ENCODE measurements around the gene KBTBD3.

DNA sequence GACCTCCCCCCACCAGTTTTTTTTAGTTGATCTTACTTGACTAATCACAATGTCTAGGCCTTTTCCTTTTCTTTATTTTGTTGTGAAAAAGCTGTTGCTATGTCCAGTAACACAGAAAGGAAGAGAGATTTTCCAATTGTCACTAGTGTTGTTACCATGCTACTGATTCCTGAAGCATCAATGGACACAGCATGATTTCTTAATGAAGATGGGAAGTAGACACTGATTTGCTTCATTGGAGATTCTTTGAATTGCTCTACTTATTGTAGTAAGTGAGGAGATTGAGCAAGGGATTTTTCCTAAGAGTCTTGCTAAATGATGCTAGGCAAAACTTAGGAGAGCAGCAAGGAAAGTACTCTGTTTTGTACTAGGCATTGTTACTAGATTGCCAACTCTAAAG lies 4.9 kb upstream of the KBTBD3 start:
- TF ChIP-seq, protein P1, sequence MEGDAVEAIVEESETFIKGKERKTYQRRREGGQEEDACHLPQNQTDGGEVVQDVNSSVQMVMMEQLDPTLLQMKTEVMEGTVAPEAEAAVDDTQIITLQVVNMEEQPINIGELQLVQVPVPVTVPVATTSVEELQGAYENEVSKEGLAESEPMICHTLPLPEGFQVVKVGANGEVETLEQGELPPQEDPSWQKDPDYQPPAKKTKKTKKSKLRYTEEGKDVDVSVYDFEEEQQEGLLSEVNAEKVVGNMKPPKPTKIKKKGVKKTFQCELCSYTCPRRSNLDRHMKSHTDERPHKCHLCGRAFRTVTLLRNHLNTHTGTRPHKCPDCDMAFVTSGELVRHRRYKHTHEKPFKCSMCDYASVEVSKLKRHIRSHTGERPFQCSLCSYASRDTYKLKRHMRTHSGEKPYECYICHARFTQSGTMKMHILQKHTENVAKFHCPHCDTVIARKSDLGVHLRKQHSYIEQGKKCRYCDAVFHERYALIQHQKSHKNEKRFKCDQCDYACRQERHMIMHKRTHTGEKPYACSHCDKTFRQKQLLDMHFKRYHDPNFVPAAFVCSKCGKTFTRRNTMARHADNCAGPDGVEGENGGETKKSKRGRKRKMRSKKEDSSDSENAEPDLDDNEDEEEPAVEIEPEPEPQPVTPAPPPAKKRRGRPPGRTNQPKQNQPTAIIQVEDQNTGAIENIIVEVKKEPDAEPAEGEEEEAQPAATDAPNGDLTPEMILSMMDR (IDR thresholded peaks at IDR 0.05; ENCODE audit: poor library complexity) = no peak
- no peak for TF ChIP-seq EZH2 (IDR thresholded peaks at IDR 0.05; ENCODE audit: borderline replicate concordance)
- no peak for TF ChIP-seq EZH2phosphoT487 (IDR thresholded peaks at IDR 0.05; ENCODE audit: low read depth, severe bottlenecking, unreplicated experiment)
